C1 segment of cervical spinal cord (tissue), 14 donors: Measurements from ENCODE around the gene MAPT.
A peak's percentile ranks its signal among the peaks of the same experiment; 100 is the strongest.

Experiments used
- DNase-seq, 14 donors: peaks; one replicate each; lab custom pipeline; 2025; lab: John Stamatoyannopoulos, UW

MAPT gene

DNA sequence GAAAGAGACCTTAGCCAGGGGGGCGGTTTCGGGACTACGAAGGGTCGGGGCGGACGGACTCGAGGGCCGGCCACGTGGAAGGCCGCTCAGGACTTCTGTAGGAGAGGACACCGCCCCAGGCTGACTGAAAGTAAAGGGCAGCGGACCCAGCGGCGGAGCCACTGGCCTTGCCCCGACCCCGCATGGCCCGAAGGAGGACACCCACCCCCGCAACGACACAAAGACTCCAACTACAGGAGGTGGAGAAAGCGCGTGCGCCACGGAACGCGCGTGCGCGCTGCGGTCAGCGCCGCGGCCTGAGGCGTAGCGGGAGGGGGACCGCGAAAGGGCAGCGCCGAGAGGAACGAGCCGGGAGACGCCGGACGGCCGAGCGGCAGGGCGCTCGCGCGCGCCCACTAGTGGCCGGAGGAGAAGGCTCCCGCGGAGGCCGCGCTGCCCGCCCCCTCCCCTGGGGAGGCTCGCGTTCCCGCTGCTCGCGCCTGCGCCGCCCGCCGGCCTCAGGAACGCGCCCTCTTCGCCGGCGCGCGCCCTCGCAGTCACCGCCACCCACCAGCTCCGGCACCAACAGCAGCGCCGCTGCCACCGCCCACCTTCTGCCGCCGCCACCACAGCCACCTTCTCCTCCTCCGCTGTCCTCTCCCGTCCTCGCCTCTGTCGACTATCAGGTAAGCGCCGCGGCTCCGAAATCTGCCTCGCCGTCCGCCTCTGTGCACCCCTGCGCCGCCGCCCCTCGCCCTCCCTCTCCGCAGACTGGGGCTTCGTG, at the start of gene MAPT:
MAPT (plus strand) TSS at position 533 of the 763 bp plus-strand sequence. CDS start 67,784 bp downstream, outside the sequence.
- DNase-seq, result peak; percentile 50 to 97 (median 92)

- no peak for DNase-seq
These were observed 49.5 kb upstream of the MAPT start, which contains the start of gene SPPL2C for GRCh38 chr17:45844695-45845375. Gene SPPL2C, plus strand, starts transcription at chr17:45844881. Its CDS starts 26 bp downstream, at chr17:45844907.

DNA sequence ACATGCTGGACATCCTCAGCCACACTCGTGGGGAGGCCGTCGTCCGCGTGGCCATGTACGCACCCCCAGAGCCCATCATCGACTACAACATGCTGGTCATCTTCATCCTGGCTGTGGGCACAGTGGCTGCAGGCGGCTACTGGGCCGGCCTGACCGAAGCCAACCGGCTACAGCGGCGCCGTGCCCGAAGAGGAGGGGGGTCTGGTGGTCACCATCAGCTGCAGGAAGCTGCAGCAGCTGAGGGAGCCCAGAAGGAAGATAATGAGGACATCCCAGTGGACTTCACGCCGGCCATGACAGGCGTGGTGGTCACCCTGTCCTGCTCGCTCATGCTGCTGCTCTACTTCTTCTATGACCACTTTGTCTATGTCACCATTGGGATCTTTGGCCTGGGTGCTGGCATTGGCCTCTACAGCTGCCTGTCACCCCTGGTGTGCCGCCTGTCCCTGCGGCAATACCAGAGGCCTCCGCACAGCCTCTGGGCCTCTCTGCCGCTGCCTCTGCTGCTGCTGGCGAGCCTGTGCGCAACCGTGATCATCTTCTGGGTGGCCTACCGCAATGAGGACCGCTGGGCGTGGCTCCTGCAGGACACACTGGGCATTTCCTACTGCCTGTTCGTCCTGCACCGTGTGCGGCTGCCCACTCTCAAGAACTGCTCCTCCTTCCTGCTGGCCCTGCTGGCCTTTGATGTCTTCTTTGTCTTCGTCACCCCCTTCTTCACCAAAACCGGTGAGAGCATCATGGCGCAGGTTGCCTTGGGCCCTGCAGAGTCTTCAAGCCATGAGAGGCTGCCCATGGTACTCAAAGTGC, 48.8 kb upstream of the MAPT start:
- DNase-seq, result no peak

DNA sequence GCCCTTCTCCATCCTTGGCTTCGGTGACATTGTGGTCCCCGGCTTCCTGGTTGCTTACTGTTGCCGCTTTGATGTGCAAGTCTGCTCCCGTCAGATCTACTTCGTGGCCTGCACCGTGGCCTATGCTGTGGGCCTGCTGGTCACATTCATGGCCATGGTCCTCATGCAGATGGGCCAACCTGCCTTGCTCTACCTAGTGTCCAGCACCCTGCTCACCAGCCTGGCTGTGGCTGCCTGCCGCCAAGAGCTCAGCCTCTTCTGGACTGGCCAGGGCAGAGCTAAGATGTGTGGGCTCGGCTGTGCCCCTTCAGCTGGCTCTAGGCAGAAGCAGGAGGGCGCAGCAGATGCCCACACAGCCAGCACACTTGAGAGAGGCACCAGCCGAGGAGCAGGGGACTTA, 48.1 kb upstream of the MAPT start:
- no peak for DNase-seq

GRCh38 chr17:45846646-45847045, 47.7 kb upstream of the MAPT start:
- no peak for DNase-seq

- DNase-seq, result no peak
These were observed 47.3 kb upstream of the MAPT start for GRCh38 chr17:45847101-45847500.

GRCh38 chr17:45847747-45848146, 46.6 kb upstream of the MAPT start:
- no peak for DNase-seq

- DNase-seq, result no peak
These were observed 45.9 kb upstream of the MAPT start for GRCh38 chr17:45848405-45848804.

GRCh38 chr17:45848868-45849535, 45.4 kb upstream of the MAPT start:
- DNase-seq, result peak in 12 of 14 donors; percentile 26 to 96 (median 54)

DNA sequence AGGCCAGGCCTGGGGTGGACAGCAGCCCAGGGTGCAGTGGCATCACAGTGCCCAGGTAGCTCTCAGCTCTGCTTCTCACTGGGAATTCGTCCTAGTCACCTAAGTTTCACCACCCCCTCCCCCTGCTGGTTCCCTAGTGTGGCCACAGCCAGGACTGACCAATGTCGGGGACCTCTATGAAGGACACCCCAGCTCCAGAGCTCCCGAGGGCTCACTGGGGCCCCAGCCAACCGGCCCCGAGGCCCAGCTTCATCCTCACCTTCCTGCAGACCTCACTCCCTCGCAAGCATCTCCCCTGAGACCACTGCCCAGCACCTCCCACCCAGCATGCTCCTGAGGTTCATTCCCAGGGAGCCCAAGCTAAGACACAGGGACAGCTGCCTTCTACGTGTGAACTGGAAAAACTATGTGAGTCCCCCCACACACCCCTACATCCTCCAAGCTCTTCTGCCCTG, 44.8 kb upstream of the MAPT start:
- DNase-seq, result no peak

DNA sequence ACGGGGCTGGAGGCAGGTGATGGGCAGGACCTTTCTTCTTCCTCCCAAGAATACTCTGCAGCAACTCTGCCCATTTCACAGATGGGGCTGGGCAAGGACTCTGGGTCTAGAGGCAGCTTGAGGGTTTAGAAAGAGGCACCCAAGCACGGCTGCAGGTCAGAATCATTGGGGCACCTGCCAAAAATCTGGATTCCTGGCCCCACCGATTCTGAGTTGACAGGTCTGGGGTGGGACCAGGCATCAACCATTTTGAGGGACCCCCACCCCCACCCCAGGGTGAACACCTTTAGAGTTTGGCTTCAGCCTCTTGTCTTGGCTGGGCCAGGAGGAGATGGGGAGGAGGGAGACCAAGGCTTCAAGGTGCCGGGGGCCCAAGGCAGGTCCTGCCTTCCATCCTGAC, 44.3 kb upstream of the MAPT start:
- DNase-seq, result no peak

DNA sequence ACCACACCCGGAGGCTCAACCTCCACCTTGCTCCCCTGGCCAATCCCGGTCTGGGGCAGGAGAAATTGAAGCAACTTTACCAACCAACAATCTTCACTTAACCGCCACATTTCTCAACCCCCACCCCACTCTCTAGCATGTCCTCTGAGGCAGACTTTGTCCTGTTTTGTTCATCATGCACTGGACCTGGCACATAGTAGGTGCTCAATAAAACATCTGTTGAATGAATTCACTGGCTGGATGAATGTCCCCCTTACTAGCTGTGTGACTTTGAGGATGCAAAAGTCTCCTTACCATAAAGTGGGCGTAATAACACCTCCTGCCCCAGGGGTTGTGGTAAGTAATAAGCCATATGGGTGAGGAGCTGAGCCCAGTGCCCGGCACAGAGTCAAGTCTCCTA, 43.9 kb upstream of the MAPT start:
- DNase-seq, result no peak

GRCh38 chr17:45851022-45851421, 43.3 kb upstream of the MAPT start:
- DNase-seq, result no peak

DNA sequence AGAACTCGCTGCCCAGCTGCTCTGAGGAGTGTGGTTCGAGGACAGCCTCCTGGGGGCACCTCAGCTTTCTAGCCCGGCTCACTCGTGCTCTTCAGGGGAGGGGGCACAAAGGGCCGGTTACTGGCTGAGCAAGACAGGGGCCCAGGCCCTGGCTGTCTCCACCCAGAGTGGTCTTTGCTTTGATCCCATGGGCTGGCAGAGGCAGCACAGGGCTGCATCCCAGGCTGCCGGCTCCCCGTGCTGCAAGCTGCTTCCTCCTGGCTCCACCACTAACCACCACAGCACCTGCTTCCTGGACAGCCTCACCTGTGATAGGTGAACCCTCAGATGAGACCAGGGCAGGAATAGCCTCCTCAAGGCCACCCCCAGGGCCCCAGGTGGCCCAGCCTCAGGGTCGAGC, 42.9 kb upstream of the MAPT start:
- DNase-seq, result no peak

DNA sequence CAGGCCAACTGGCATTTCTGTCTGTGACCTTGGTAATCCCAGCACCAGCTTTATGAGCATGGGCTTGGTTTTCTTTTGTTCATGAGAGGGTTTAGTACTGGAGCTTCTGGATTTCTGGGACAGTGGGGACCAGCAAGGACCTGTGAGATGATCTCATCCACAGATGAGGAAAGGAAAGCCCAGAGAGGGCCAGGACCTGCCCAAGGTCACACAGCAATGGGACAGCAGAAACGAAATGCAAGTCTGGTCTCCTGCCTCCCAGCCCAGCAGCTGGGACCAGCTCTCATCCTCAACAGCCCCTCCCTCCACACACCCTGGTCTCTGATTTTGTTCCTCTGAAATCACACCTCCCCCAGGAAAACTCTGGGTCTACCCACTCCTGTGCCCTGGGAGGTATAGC, 42.5 kb upstream of the MAPT start:
- DNase-seq, result no peak

GRCh38 chr17:45852535-45853297, 41.6 kb upstream of the MAPT start:
- peak in 8 of 14 donors; percentile 6 to 55 (median 38) for DNase-seq

GRCh38 chr17:45854209-45854608, 40.1 kb upstream of the MAPT start:
- DNase-seq, result no peak

GRCh38 chr17:45855691-45856336, 38.5 kb upstream of the MAPT start:
- DNase-seq, result no peak

GRCh38 chr17:45857977-45858708, 36.2 kb upstream of the MAPT start:
- peak in 1 of 14 donors; percentile 16 for DNase-seq
